GM12878 (cell line): ENCODE data around the gene CDKN2B-AS1. TPM values are rescaled to one million over a fixed set of nuclear protein-coding genes. Genes with fewer than 3 reads are reported as not detected.

Experiments used
- BHLHE40 ChIP-seq, 2 experiments: fragments of 450-650 bp in 1 of 2; IDR thresholded peaks; 2 replicates each; pipeline ENCODE4 v1.6.1; 2011 to 2017; ENCODE audit warnings: low read depth in 2 of 2, borderline replicate concordance in 1 of 2, improper control_type of control experiment in 1 of 2, low read length in 1 of 2, mild to moderate bottlenecking in 1 of 2
- GATAD2B ChIP-seq: fragments of 450-650 bp; conservative IDR thresholded peaks from 2 replicates; pipeline ENCODE4 v1.6.1; 2017; ENCODE audit warnings: low read depth, mild to moderate bottlenecking, moderate library complexity
- HDAC2 ChIP-seq: fragments of 200-600 bp; sonication (generic); IDR thresholded peaks from 2 replicates; pipeline ENCODE4 v1.6.1; 2017
- KLF5 ChIP-seq: fragments of 450-650 bp; IDR thresholded peaks from 2 replicates; pipeline ENCODE4 v1.6.1; 2014; ENCODE audit warnings: mild to moderate bottlenecking; ENCODE audit not compliant: partially characterized antibody
- MEF2B ChIP-seq: fragments of 450-650 bp; IDR thresholded peaks from 2 replicates; pipeline ENCODE4 v1.6.1; 2018; ENCODE audit warnings: mild to moderate bottlenecking, moderate library complexity; ENCODE audit not compliant: partially characterized antibody, poor library complexity, severe bottlenecking
- MYC ChIP-seq: IDR thresholded peaks from 2 replicates; pipeline ENCODE4 v1.6.1; 2011; ENCODE audit warnings: mild to moderate bottlenecking, low read length, moderate library complexity, inconsistent platforms; ENCODE audit not compliant: insufficient read depth, insufficient replicate concordance, insufficient read length, severe bottlenecking
- PML ChIP-seq: IDR thresholded peaks from 2 replicates; pipeline ENCODE4 v1.6.1; 2012; ENCODE audit warnings: low read length, inconsistent platforms
- RELB ChIP-seq: fragments of 450-650 bp; IDR thresholded peaks from 2 replicates; pipeline ENCODE4 v1.6.1; 2017; ENCODE audit warnings: low read depth, mild to moderate bottlenecking, moderate library complexity
- SIN3A ChIP-seq: IDR thresholded peaks from 2 replicates; pipeline ENCODE4 v1.6.1; 2012; ENCODE audit warnings: low read depth, low read length, improper control_type of control experiment
- SMAD5 ChIP-seq: IDR thresholded peaks from 2 replicates; pipeline ENCODE4 v1.6.1; 2016; ENCODE audit warnings: antibody characterized with exemption, low read depth
- STAT1 ChIP-seq: fragments of 450-650 bp; conservative IDR thresholded peaks from 2 replicates; pipeline ENCODE4 v1.6.1; 2014; ENCODE audit warnings: antibody characterized with exemption, mild to moderate bottlenecking
- TAF1 ChIP-seq: IDR thresholded peaks from 2 replicates; pipeline ENCODE4 v1.6.1; 2011; ENCODE audit warnings: mild to moderate bottlenecking, low read depth, low read length, borderline replicate concordance
- ZNF207 ChIP-seq: fragments of 450-650 bp; IDR thresholded peaks from 2 replicates; pipeline ENCODE4 v1.6.1; 2014; ENCODE audit warnings: antibody characterized with exemption, mild to moderate bottlenecking, borderline replicate concordance
- polyA plus RNA-seq, 11 experiments: library from polyadenylated mRNA; depleted of rRNA in 4 of 11; unstranded in 6 of 11; stranded (reverse) in 5 of 11; fragments of >200 nt; fragmentation: Nextera tagmentation in 4 of 11; fragmentation: Illumina TruSeq in 1 of 11; extraction: Ambion mirVana in 4 of 11; extraction: Trizol in 1 of 11; gene quantifications; 1 replicate in 1 of 11; 2 replicates in 10 of 11; pipeline versions ENCODE4 v1.2.1 to v1.2.3, GENCODE V29; 2011 to 2016; ENCODE audit warnings: inconsistent platforms in 2 of 11, missing spikeins in 2 of 11, low read depth in 1 of 11
- total RNA-seq, 4 experiments: library from RNA; depleted of rRNA in 3 of 4; stranded (reverse); fragments of >200 nt in 3 of 4; fragmentation: Illumina TruSeq in 1 of 4; extraction: Trizol in 1 of 4; gene quantifications; 2 replicates each; pipeline versions ENCODE4 v1.2.1 to v1.2.3, GENCODE V29; 2013 to 2021
- TF ChIP-seq, protein P1 (sequence below): fragments of 450-650 bp; IDR thresholded peaks from 2 replicates; pipeline ENCODE4 v1.6.1; 2017; ENCODE audit warnings: mild to moderate bottlenecking

CDKN2B-AS1 gene
- total and polyA plus RNA-seq, 10 of the 15 experiments (the other 5 are each of a cell fraction or from before 2014, with no cell fraction given) = 0.22 to 2.2 (median 1.0) TPM; not detected in 1

GRCh38 chr9:22065431-22066200 is 71.0 kb downstream of the CDKN2B-AS1 start (continued):
- TF ChIP-seq PML (no peak), MYC (no peak), SMAD5 (no peak), MEF2B (no peak), KLF5 (no peak), RELB (no peak), TAF1 (no peak), BHLHE40 (IDR thresholded peaks at IDR 0.05; ENCODE audit: borderline replicate concordance in 1 of 2, low read depth in 2 of 2, low read length in 1 of 2) (no peak), GATAD2B (no peak), HDAC2 (no peak), ZNF207 (no peak), STAT1 (no peak), SIN3A (no peak)
- TF ChIP-seq, protein P1, sequence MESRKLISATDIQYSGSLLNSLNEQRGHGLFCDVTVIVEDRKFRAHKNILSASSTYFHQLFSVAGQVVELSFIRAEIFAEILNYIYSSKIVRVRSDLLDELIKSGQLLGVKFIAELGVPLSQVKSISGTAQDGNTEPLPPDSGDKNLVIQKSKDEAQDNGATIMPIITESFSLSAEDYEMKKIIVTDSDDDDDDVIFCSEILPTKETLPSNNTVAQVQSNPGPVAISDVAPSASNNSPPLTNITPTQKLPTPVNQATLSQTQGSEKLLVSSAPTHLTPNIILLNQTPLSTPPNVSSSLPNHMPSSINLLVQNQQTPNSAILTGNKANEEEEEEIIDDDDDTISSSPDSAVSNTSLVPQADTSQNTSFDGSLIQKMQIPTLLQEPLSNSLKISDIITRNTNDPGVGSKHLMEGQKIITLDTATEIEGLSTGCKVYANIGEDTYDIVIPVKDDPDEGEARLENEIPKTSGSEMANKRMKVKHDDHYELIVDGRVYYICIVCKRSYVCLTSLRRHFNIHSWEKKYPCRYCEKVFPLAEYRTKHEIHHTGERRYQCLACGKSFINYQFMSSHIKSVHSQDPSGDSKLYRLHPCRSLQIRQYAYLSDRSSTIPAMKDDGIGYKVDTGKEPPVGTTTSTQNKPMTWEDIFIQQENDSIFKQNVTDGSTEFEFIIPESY = no peak
